PC-9 (cell line): ENCODE results near the gene TERC. TPM values are rescaled to one million over a fixed set of nuclear protein-coding genes. Genes with fewer than 3 reads are reported as not detected.
"Not testable (repeated sequence)": the region's sequence is repeated elsewhere in the genome, so short reads cannot be mapped to it uniquely, and the experiment has no call there.

Experiments
- BruUV-seq: library from RNA; stranded (reverse); fragments of 400-500 nt; replicated peaks from 2 replicates; lab custom pipeline; 2021; lab: Mats Ljungman, UMichigan
- CTCF ChIA-PET: fragments of 300-600 bp; sonication (Branson Sonifier 250); formaldehyde crosslinking; loops from one replicate; lab custom pipeline; 2022; ENCODE audit warnings: antibody characterized with exemption; lab: Charles Lee
- POLR2A ChIA-PET: fragments of 300-600 bp; sonication (Branson Sonifier 250); formaldehyde crosslinking; loops from one replicate; lab custom pipeline; 2022; ENCODE audit warnings: antibody characterized with exemption; ENCODE audit not compliant: unreplicated experiment; lab: Charles Lee
- DNase-seq, 2 experiments: peaks; one replicate each; pipeline versions ENCODE4 v3.0.0 to v3.0.0-alpha.2; 2015 to 2022; ENCODE audit warnings: mixed read lengths in 1 of 2
- H2AFZ ChIP-seq: fragments of 200-600 bp; sonication (generic); 2 replicates; pipeline ENCODE4 v1.8.1; 2017; ENCODE audit warnings: antibody characterized with exemption
- H3F3A ChIP-seq: fragments of 200-600 bp; sonication (generic); 2 replicates; pipeline ENCODE4 v1.8.1; 2017; ENCODE audit warnings: antibody characterized with exemption, mild to moderate bottlenecking, low read depth; ENCODE audit not compliant: insufficient read depth
- H3K27ac ChIP-seq: fragments of 200-600 bp; sonication (generic); 2 replicates; pipeline ENCODE4 v1.6.1; 2016; ENCODE audit warnings: mixed run types
- H3K27me3 ChIP-seq: fragments of 200-600 bp; sonication (generic); 2 replicates; pipeline ENCODE4 v1.6.1; 2016; ENCODE audit warnings: low read depth, mixed run types; ENCODE audit not compliant: insufficient read depth
- H3K36me3 ChIP-seq: fragments of 200-600 bp; sonication (generic); 2 replicates; pipeline ENCODE4 v1.6.1; 2016; ENCODE audit warnings: low read depth, mixed run types
- H3K4me1 ChIP-seq: fragments of 200-600 bp; sonication (generic); replicated peaks from 2 replicates; pipeline ENCODE4 v1.6.1; 2016; ENCODE audit warnings: mixed run types; ENCODE audit not compliant: insufficient read depth
- H3K4me2 ChIP-seq: fragments of 200-600 bp; sonication (generic); 2 replicates; pipeline ENCODE4 v1.6.1; 2017; ENCODE audit warnings: mixed run types
- H3K4me3 ChIP-seq: fragments of 200-600 bp; sonication (generic); 2 replicates; pipeline ENCODE4 v1.6.1; 2016; ENCODE audit warnings: mixed run types
- H3K79me2 ChIP-seq: fragments of 200-600 bp; sonication (generic); 2 replicates; pipeline ENCODE4 v1.6.1; 2017; ENCODE audit warnings: low read depth, mixed run types
- H3K9me2 ChIP-seq: fragments of 200-600 bp; sonication (generic); 2 replicates; pipeline ENCODE4 v1.8.1; 2017; ENCODE audit warnings: mild to moderate bottlenecking; ENCODE audit not compliant: insufficient read depth
- H3K9me3 ChIP-seq: fragments of 200-600 bp; sonication (generic); 2 replicates; pipeline ENCODE4 v1.8.1; 2016; ENCODE audit warnings: low read depth; ENCODE audit not compliant: insufficient read depth
- H4K20me1 ChIP-seq: fragments of 200-600 bp; sonication (generic); 2 replicates; pipeline ENCODE4 v1.8.1; 2017; ENCODE audit not compliant: insufficient read depth
- CTCF ChIP-seq: fragments of 200-600 bp; sonication (generic); conservative IDR thresholded peaks from 2 replicates; pipeline ENCODE4 v1.6.1; 2017; ENCODE audit warnings: mixed run types, antibody characterized with exemption, mild to moderate bottlenecking, moderate library complexity
- EZH2 ChIP-seq: fragments of 200-600 bp; sonication (generic); IDR thresholded peaks from 2 replicates; pipeline ENCODE4 v1.8.0; 2017; ENCODE audit warnings: antibody characterized with exemption, low read depth
- intact Hi-C: fragments of 100-400 bp; cut with micrococcal nuclease; formaldehyde crosslinking; loops from one replicate; pipeline ENCODE4 v1.10.0; 2022; ENCODE audit not compliant: unreplicated experiment
- total RNA-seq: library from RNA; stranded (reverse); gene quantifications from 2 replicates; pipeline ENCODE4 v1.2.3, GENCODE V29; 2021

The TERC gene
- total RNA-seq, 1 experiment from 2014 or later, result 22.7 TPM

GRCh38 chr3:169746924-169747323 is 17.9 kb downstream of the TERC start:
- Histone ChIP-seq H3K36me3 (no peaks in the 10 kb centered on the region), H2AFZ (no peak overlapping the region), H3K4me1 (no peaks in the 10 kb centered on the region), H3K4me3 (no peak overlapping the region), H3K9me2 (no peaks in the 10 kb centered on the region), H3F3A (no peaks in the 10 kb centered on the region), H3K79me2 (no peaks in the 10 kb centered on the region), H3K4me2 (no peak overlapping the region), H3K27me3 (no peaks in the 10 kb centered on the region; the same call in 1 of the 2 replicates), H4K20me1 (no peaks in the 10 kb centered on the region), H3K27ac (no peak overlapping the region), H3K9me3 (no peaks in the 10 kb centered on the region)
- intact Hi-C loops, result loop anchor here (10.0 kb wide), 2 partner anchors 702 to 792 kb away; no protein-coding TSS in a partner anchor
- TF ChIP-seq EZH2 (no peak), CTCF (no peak)
- no peak for DNase-seq
- ChIA-PET POLR2A (no interaction called here), CTCF (interaction anchor here (0.6 kb wide), 1 partner anchor 522 kb away, joined by 4 read pairs; no protein-coding TSS in a partner anchor)
- BruUV-seq, result no TSS peak

- Histone ChIP-seq H3K27me3 (no peaks in the 10 kb centered on the region; the same call in 1 of the 2 replicates), H3K9me3 (no peaks in the 10 kb centered on the region), H3K36me3 (no peaks in the 10 kb centered on the region), H3K9me2 (no peaks in the 10 kb centered on the region), H3K4me2 (no peak overlapping the region), H3K4me1 (no peaks in the 10 kb centered on the region), H3K27ac (no peak overlapping the region), H3K79me2 (no peaks in the 10 kb centered on the region), H3F3A (no peaks in the 10 kb centered on the region), H3K4me3 (no peak overlapping the region), H2AFZ (no peak overlapping the region), H4K20me1 (no peaks in the 10 kb centered on the region)
- POLR2A ChIA-PET, result interaction anchor here (0.5 kb wide), 1 partner anchor 423 kb away, joined by 11 read pairs; no protein-coding TSS in a partner anchor
- intact Hi-C loops, result loop anchor here (1.0 to 10.0 kb wide), 9 partner anchors 76 to 1533 kb away; no protein-coding TSS in a partner anchor
- CTCF ChIA-PET, result interaction anchor here (0.8 kb wide), 1 partner anchor 10 kb away, joined by 3 read pairs; no protein-coding TSS in a partner anchor
- no TSS peak for BruUV-seq
- DNase-seq, result no peak
- TF ChIP-seq EZH2 (no peak), CTCF (peak; percentile 70)
Measured at GRCh38 chr3:169744366-169745054, 20.4 kb downstream of the TERC start.

GRCh38 chr3:169739067-169739466 is 25.8 kb downstream of the TERC start:
- Histone ChIP-seq H3K79me2 (no peaks in the 10 kb centered on the region), H2AFZ (no peak overlapping the region), H3K4me2 (no peak overlapping the region), H3F3A (no peaks in the 10 kb centered on the region), H3K4me3 (no peak overlapping the region), H3K27me3 (no peaks in the 10 kb centered on the region), H4K20me1 (no peaks in the 10 kb centered on the region), H3K4me1 (no peaks in the 10 kb centered on the region), H3K9me2 (no peaks in the 10 kb centered on the region), H3K36me3 (no peaks in the 10 kb centered on the region), H3K27ac (no peak overlapping the region), H3K9me3 (peaks cover 9% of the 10 kb centered on the region; the same call in 1 of the 2 replicates)
- BruUV-seq, result no TSS peak
- DNase-seq, result no peak
- ChIA-PET POLR2A (no interaction called here), CTCF (no interaction called here)
- intact Hi-C loops, result no loop called here
- TF ChIP-seq CTCF (no peak), EZH2 (no peak)

GRCh38 chr3:169731857-169732256 is 33.0 kb downstream of the TERC start:
- H3K4me2 ChIP-seq, H3K9me2 ChIP-seq, DNase-seq, H4K20me1 ChIP-seq, POLR2A ChIA-PET, H3K27me3 ChIP-seq, H3K27ac ChIP-seq, intact Hi-C loops, H3F3A ChIP-seq, H3K4me3 ChIP-seq, H3K36me3 ChIP-seq, H3K9me3 ChIP-seq, H3K79me2 ChIP-seq, H2AFZ ChIP-seq, CTCF ChIA-PET, H3K4me1 ChIP-seq, BruUV-seq: not testable (repeated sequence)
